K562 (cell line): ENCODE results near the gene ZNF236. TPM values are rescaled to one million over a fixed set of nuclear protein-coding genes. Genes with fewer than 3 reads are reported as not detected.

Experiments used
- ATAC-seq: fragments of 200-7000 bp; cut with Tn5 transposase; 3 replicates; pipeline ENCODE4 v1.9.1; 2020; ENCODE audit warnings: moderate library complexity
- BruUV-seq: library from RNA; stranded (reverse); fragments of 400-500 nt; replicated peaks from 2 replicates; lab custom pipeline; 2021; lab: Mats Ljungman, UMichigan
- CTCF ChIA-PET: fragments of 300-600 bp; formaldehyde crosslinking; extraction: SDS; loops from one replicate; lab custom pipeline; 2021; ENCODE audit warnings: low intra/inter-chr PET ratio; lab: Yijun Ruan, JAX
- POLR2A ChIA-PET: fragments of 300-600, 350-650 bp; sonication (Branson Sonifier 250); formaldehyde crosslinking; extraction: SDS; loops from one replicate; lab custom pipeline; 2021; ENCODE audit warnings: antibody characterized with exemption, inconsistent platforms; lab: Yijun Ruan, JAX
- DNase-seq, 4 experiments: peaks; one replicate each; pipeline versions ENCODE4 v3.0.0 to v3.0.0-alpha.2; 2011 to 2018; ENCODE audit warnings: low spot score in 3 of 4, mixed read lengths in 3 of 4; ENCODE audit errors: extremely low read depth in 1 of 4
- FAIRE-seq: peaks from 2 replicates; lab custom pipeline; 2011; peaks lifted over from hg19 to GRCh38; lab: Jason Lieb, UNC
- H2AFZ ChIP-seq: 2 replicates; pipeline ENCODE4 v1.6.0; 2011; ENCODE audit warnings: low read depth, low read length, control low read depth, inconsistent platforms
- H3K27ac ChIP-seq: fragments of 200-600 bp; 3 replicates; pipeline ENCODE4 v1.8.0; 2011; ENCODE audit warnings: low read depth, mild to moderate bottlenecking, control low read depth, inconsistent platforms, low read length, moderate library complexity, mixed read lengths; ENCODE audit errors: extremely low read depth
- H3K27me3 ChIP-seq, 2 experiments: fragments of 300-600 bp in 1 of 2; 2 replicates in 1 of 2; 3 replicates in 1 of 2; pipeline versions ENCODE4 v1.6.0 to v1.8.0; 2011; ENCODE audit warnings: inconsistent platforms in 2 of 2, low read length in 2 of 2, mild to moderate bottlenecking in 1 of 2, mixed read lengths in 1 of 2, moderate library complexity in 1 of 2; ENCODE audit not compliant: control insufficient read depth in 2 of 2, insufficient read depth in 2 of 2
- H3K36me3 ChIP-seq: fragments of 300-600 bp; 3 replicates; pipeline ENCODE4 v1.8.0; 2011; ENCODE audit warnings: mild to moderate bottlenecking, low read length, inconsistent platforms; ENCODE audit not compliant: control insufficient read depth, insufficient read depth
- H3K4me1 ChIP-seq, 2 experiments: fragments of 200-600 bp in 1 of 2; replicated peaks in 1 of 2; 2 replicates in 1 of 2; 3 replicates in 1 of 2; pipeline versions ENCODE4 v1.5.1 to v1.8.0; 2011; ENCODE audit warnings: inconsistent platforms in 2 of 2, low read length in 2 of 2, mild to moderate bottlenecking in 1 of 2, mixed read lengths in 1 of 2, moderate library complexity in 1 of 2; ENCODE audit not compliant: control insufficient read depth in 2 of 2, insufficient read depth in 2 of 2
- H3K4me2 ChIP-seq: 2 replicates; pipeline ENCODE4 v1.6.1; 2011; ENCODE audit warnings: low read length, control low read depth, inconsistent platforms, mixed read lengths; ENCODE audit not compliant: insufficient read depth
- H3K4me3 ChIP-seq: fragments of 200-600 bp; sonication (generic), shearing (Covaris generic); 2 replicates; pipeline ENCODE4 v1.5.1; 2016; ENCODE audit warnings: control low read depth, inconsistent platforms
- H3K79me2 ChIP-seq: fragments of 200-600 bp; 3 replicates; pipeline ENCODE4 v1.8.0; 2011; ENCODE audit warnings: low read length, inconsistent platforms; ENCODE audit not compliant: control insufficient read depth, insufficient read depth
- H3K9ac ChIP-seq, 2 experiments: 2 replicates each; pipeline versions ENCODE4 v1.6.0 to v1.6.1; 2011; ENCODE audit warnings: low read depth in 2 of 2, low read length in 2 of 2, control low read depth in 1 of 2, inconsistent platforms in 1 of 2, mild to moderate bottlenecking in 1 of 2, mixed read lengths in 1 of 2; ENCODE audit not compliant: insufficient read depth in 1 of 2
- H3K9me1 ChIP-seq: one replicate; pipeline ENCODE4 v1.6.0; 2011; ENCODE audit warnings: inconsistent platforms, mild to moderate bottlenecking, low read length, moderate library complexity; ENCODE audit not compliant: control insufficient read depth, insufficient read depth
- H3K9me3 ChIP-seq: replicated peaks from 2 replicates; pipeline ENCODE4 v1.5.1; 2011; ENCODE audit warnings: low read depth, low read length, inconsistent platforms; ENCODE audit not compliant: control insufficient read depth, insufficient read depth
- H4K20me1 ChIP-seq: replicated peaks from 2 replicates; pipeline ENCODE4 v1.6.1; 2011; ENCODE audit warnings: low read length, inconsistent platforms, mixed read lengths; ENCODE audit not compliant: control insufficient read depth, insufficient read depth
- CXXC5 ChIP-seq: fragments of 250-450 bp; sonication (Bioruptor Pico); IDR thresholded peaks from 2 replicates; pipeline ENCODE4 v1.8.0; 2022; ENCODE audit warnings: inconsistent platforms, mild to moderate bottlenecking, moderate library complexity
- GABPB1 ChIP-seq: sonication (generic); formaldehyde crosslinking; IDR thresholded peaks from 2 replicates; pipeline ENCODE4 v1.8.0; 2022; ENCODE audit warnings: mild to moderate bottlenecking, missing genetic modification reagents
- HDAC6 ChIP-seq: IDR thresholded peaks from 2 replicates; pipeline ENCODE4 v1.6.1; 2012; ENCODE audit warnings: low read depth, mild to moderate bottlenecking, control low read depth, inconsistent platforms, low read length, moderate library complexity
- KLF16 ChIP-seq: IDR thresholded peaks from 2 replicates; pipeline ENCODE4 v1.6.1; 2016; ENCODE audit warnings: antibody characterized with exemption
- MAFG ChIP-seq: fragments of 450-650 bp; conservative IDR thresholded peaks from 2 replicates; pipeline ENCODE4 v1.6.1; 2016; ENCODE audit warnings: missing genetic modification characterization, missing compliant biosample characterization
- MNT ChIP-seq, 2 experiments: fragments of 450-650 bp; conservative IDR thresholded peaks; 2 replicates each; pipeline ENCODE4 v1.6.1; 2017; ENCODE audit warnings: mild to moderate bottlenecking in 2 of 2, moderate library complexity in 2 of 2
- MYBL2 ChIP-seq, 2 experiments: fragments of 450-650 bp in 1 of 2; sonication (generic) in 1 of 2; formaldehyde crosslinking in 1 of 2; IDR thresholded peaks; 2 replicates each; pipeline versions ENCODE4 v1.6.1 to v1.8.1; 2017 to 2022; ENCODE audit warnings: borderline replicate concordance in 1 of 2, inconsistent platforms in 1 of 2, low read depth in 1 of 2, mild to moderate bottlenecking in 1 of 2, missing genetic modification reagents in 1 of 2, moderate library complexity in 1 of 2
- SIN3B ChIP-seq: fragments of 450-650 bp; IDR thresholded peaks from 2 replicates; pipeline ENCODE4 v1.6.1; 2017; ENCODE audit warnings: low read depth, mild to moderate bottlenecking, moderate library complexity
- ZNF3 ChIP-seq: fragments of 250-450 bp; sonication (Bioruptor Pico); IDR thresholded peaks from 2 replicates; pipeline ENCODE4 v1.5.0; 2021; ENCODE audit warnings: mild to moderate bottlenecking, moderate library complexity
- ZNF324 ChIP-seq: fragments of 250-450 bp; sonication (Bioruptor Pico); IDR thresholded peaks from 2 replicates; pipeline ENCODE4 v1.4.0; 2020; ENCODE audit warnings: mild to moderate bottlenecking
- ZSCAN29 ChIP-seq: fragments of 450-650 bp; IDR thresholded peaks from 2 replicates; pipeline ENCODE4 v1.6.1; 2017
- WGBS: fragments of 100-300 bp; shearing (Covaris generic); methylation state at CpG from one replicate; pipeline ENCODE4 v1.1.6; 2016; ENCODE audit warnings: low coverage, mixed read lengths; ENCODE audit not compliant: insufficient coverage; ENCODE audit errors: missing lambda C conversion rate; 5-methylcytosine and 5-hydroxymethylcytosine counted together
- in situ Hi-C: fragments of 300-500 bp; cut with MboI; formaldehyde crosslinking; loops from 4 replicates; pipeline ENCODE4 v1.15.0; 2018; ENCODE audit warnings: inconsistent platforms, mixed read lengths
- intact Hi-C: fragments of 100-400 bp; cut with micrococcal nuclease; formaldehyde crosslinking; loops from 2 replicates; pipeline ENCODE4 v1.14.2; 2022
- polyA plus RNA-seq, 8 experiments: library from polyadenylated mRNA; depleted of rRNA in 4 of 8; stranded (reverse) in 5 of 8; unstranded in 3 of 8; fragments of >200 nt; fragmentation: Nextera tagmentation in 2 of 8; fragmentation: Illumina TruSeq in 1 of 8; extraction: Ambion mirVana in 2 of 8; extraction: Trizol in 1 of 8; gene quantifications; 2 replicates each; pipeline versions ENCODE4 v1.2.1 to v1.2.3, GENCODE V29; 2011 to 2014; ENCODE audit warnings: inconsistent platforms in 1 of 8, missing spikeins in 1 of 8
- total RNA-seq, 7 experiments: library from RNA; depleted of rRNA in 6 of 7; stranded (reverse); fragments of >200 nt in 6 of 7; fragmentation: Illumina TruSeq in 2 of 7; extraction: Trizol in 2 of 7; gene quantifications; 2 replicates each; pipeline versions ENCODE4 v1.2.1 to v1.2.3, GENCODE V29; 2011 to 2021; ENCODE audit warnings: low replicate concordance in 1 of 7
- TF ChIP-seq, protein P1 (sequence below), 2 experiments: fragments of 450-650 bp in 1 of 2; sonication (generic) in 1 of 2; formaldehyde crosslinking in 1 of 2; IDR thresholded peaks; 2 replicates each; pipeline versions ENCODE4 v1.7.1 to v1.9.0; 2016 to 2022; ENCODE audit warnings: inconsistent platforms in 1 of 2, mild to moderate bottlenecking in 1 of 2, missing genetic modification reagents in 1 of 2

The ZNF236 gene
- total and polyA plus RNA-seq, 9 of the 15 experiments (the other 6 are each of a cell fraction or from before 2014, with no cell fraction given), result 0.35 to 8.7 (median 3.4) TPM

DNA sequence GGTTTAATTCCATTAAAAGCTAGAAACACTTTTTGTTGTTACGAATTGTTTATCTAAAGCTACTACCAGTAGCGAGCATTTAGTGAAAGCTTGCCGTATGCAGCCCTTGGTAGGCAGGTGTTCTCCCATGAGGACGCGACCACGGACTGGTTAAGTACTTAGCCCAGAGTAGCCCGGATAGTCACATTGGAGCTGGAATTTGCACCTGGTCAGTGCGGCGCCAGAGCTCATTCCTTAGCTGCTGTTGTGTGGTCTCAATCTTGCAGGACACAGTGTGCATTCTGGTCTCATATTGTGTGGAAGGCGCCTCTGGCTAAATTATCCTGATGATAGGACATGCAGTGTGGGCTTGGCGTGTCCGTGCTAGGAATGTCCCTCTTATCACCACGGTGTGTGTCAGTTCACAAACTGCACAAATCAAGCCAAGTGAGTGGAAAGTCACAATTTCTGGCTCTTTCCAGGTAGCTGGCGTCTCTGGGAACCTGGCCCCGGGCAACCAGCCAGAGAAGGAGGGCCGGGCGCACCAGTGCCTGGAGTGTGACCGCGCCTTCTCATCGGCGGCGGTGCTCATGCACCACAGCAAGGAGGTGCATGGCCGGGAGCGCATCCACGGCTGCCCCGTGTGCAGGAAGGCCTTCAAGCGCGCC, 133.3 kb downstream of the ZNF236 start:
- no peak overlapping the region for H2AFZ ChIP-seq
- H3K27me3 ChIP-seq, result no peaks in the 10 kb centered on the region
- no peaks in the 10 kb centered on the region for H3K79me2 ChIP-seq
- peaks cover 0 to 3% of the 10 kb centered on the region in 2 experiments; a peak in 2 of 5 replicates for H3K4me1 ChIP-seq
- intact Hi-C loops (no loop called here), in situ Hi-C loops (no loop called here)
- no peaks in the 10 kb centered on the region for H4K20me1 ChIP-seq
- no peaks in the 10 kb centered on the region for H3K9me3 ChIP-seq
- no peak for ATAC-seq
- no peak overlapping the region for H3K9ac ChIP-seq
- H3K27ac ChIP-seq, result no peak overlapping the region
- CTCF ChIA-PET, result no interaction called here
- no peak for FAIRE-seq
- 91% methylated on average over 16 of the region's 28 CpGs for WGBS
- peaks cover 10% of the 10 kb centered on the region; the same call in 1 of the 3 replicates for H3K36me3 ChIP-seq
- POLR2A ChIA-PET, result no interaction called here
- BruUV-seq, result no TSS peak
- DNase-seq, result no peak
- no peak overlapping the region for H3K4me3 ChIP-seq
- no peaks in the 10 kb centered on the region for H3K9me1 ChIP-seq
- no peak overlapping the region for H3K4me2 ChIP-seq
- TF ChIP-seq SIN3B (no peak), MAFG (tag) (no peak), MNT (conservative IDR thresholded peaks at IDR 0.05) (no peak), GABPB1 (no peak), ZSCAN29 (no peak), KLF16 (no peak), ZNF324 (CRISPR knock-in tag) (no peak), CXXC5 (no peak), HDAC6 (no peak), MYBL2 (IDR thresholded peaks at IDR 0.05; ENCODE audit: low read depth) (no peak), MYBL2 (CRISPR knock-in tag; IDR thresholded peaks at IDR 0.05; ENCODE audit: borderline replicate concordance) (no peak), ZNF3 (CRISPR knock-in tag) (no peak)
- TF ChIP-seq, protein P1, sequence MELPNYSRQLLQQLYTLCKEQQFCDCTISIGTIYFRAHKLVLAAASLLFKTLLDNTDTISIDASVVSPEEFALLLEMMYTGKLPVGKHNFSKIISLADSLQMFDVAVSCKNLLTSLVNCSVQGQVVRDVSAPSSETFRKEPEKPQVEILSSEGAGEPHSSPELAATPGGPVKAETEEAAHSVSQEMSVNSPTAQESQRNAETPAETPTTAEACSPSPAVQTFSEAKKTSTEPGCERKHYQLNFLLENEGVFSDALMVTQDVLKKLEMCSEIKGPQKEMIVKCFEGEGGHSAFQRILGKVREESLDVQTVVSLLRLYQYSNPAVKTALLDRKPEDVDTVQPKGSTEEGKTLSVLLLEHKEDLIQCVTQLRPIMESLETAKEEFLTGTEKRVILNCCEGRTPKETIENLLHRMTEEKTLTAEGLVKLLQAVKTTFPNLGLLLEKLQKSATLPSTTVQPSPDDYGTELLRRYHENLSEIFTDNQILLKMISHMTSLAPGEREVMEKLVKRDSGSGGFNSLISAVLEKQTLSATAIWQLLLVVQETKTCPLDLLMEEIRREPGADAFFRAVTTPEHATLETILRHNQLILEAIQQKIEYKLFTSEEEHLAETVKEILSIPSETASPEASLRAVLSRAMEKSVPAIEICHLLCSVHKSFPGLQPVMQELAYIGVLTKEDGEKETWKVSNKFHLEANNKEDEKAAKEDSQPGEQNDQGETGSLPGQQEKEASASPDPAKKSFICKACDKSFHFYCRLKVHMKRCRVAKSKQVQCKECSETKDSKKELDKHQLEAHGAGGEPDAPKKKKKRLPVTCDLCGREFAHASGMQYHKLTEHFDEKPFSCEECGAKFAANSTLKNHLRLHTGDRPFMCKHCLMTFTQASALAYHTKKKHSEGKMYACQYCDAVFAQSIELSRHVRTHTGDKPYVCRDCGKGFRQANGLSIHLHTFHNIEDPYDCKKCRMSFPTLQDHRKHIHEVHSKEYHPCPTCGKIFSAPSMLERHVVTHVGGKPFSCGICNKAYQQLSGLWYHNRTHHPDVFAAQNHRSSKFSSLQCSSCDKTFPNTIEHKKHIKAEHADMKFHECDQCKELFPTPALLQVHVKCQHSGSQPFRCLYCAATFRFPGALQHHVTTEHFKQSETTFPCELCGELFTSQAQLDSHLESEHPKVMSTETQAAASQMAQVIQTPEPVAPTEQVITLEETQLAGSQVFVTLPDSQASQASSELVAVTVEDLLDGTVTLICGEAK (IDR thresholded peaks at IDR 0.05), result no peak
- TF ChIP-seq, protein P1 (CRISPR knock-in tag; IDR thresholded peaks at IDR 0.05), result no peak
